Measurements from ENCODE around the gene ABCA2.
A peak's percentile ranks its signal among the peaks of the same experiment; 100 is the strongest.

ABCA2 gene

GRCh38 chr9:136980669-136981478 lies 47.2 kb downstream of the ABCA2 start:
- no peak for TF ChIP-seq CTCF (IDR thresholded peaks at IDR 0.05; ENCODE audit: borderline replicate concordance, control extremely low read depth, extremely low read depth, insufficient read depth, missing control alignments)
- in situ Hi-C loops (cut with MboI; ENCODE audit: low sequenced_read_pairs, unreplicated experiment), result no loop called here
- DNase-seq (ENCODE audit: low spot score), result no peak

DNA sequence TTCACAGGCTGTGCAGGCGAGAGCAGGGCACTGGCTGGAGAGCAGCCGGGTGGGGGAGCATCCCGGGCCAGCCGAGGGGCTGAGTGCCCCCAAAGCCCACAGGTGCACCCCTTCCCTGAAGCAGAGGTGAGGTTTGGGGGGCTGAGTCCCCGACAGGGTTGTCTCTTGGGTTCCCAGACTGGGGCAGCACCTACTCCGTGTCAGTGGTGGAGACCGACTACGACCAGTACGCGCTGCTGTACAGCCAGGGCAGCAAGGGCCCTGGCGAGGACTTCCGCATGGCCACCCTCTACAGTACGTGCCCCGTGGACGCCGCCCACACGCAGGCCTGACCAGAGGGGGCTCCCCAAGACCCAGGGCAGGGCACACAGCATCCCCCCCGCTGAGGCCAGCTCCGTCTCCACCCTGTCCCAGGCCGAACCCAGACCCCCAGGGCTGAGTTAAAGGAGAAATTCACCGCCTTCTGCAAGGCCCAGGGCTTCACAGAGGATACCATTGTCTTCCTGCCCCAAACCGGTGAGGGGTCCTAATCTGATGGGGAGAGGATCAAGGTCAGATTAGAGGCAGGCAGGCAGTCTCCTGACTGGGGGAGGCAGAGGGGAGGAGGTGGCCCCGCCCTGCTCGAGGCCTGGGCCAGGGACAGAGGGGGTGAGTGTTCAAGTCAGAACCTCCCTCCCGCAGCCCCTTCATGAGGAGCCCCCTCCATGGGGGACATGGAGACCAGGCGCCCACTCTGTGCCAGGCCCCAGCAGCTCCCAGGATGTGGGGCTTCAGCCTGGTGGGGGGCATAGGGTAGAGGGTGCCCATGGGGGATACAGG lies 48.1 kb downstream of the ABCA2 start:
- no peak for DNase-seq (ENCODE audit: low spot score)
- in situ Hi-C loops (cut with MboI; ENCODE audit: low sequenced_read_pairs, unreplicated experiment), result no loop called here
- no peak for TF ChIP-seq CTCF (IDR thresholded peaks at IDR 0.05; ENCODE audit: borderline replicate concordance, control extremely low read depth, extremely low read depth, insufficient read depth, missing control alignments)

DNA sequence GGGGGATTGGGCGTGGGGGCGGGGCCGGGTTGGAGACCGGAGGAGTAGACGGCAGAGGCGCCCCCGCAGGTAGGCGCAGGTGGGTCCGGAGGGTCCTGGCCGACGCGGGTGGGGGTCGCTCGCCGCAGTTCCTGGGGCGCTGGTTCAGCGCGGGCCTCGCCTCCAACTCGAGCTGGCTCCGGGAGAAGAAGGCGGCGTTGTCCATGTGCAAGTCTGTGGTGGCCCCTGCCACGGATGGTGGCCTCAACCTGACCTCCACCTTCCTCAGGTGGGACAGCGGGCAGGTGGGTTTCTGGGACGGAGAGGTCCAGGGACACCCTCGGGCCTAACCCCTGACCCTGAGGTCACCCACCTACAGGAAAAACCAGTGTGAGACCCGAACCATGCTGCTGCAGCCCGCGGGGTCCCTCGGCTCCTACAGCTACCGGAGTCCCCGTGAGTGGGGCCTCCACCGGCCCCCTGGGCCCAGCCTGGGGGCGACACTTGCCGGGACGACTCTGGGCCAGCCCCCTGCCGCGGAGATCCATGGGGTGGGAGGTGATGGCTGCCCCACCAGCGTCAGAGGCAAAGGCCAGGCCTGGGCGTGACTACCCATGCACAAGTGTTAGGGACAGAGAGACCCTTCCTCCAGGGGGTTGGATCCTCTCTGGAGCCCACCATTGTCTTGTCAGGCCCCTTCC lies 49.0 kb downstream of the ABCA2 start:
- TF ChIP-seq CTCF (IDR thresholded peaks at IDR 0.05; ENCODE audit: borderline replicate concordance, control extremely low read depth, extremely low read depth, insufficient read depth, missing control alignments), result no peak
- DNase-seq (ENCODE audit: low spot score), result no peak
- in situ Hi-C loops (cut with MboI; ENCODE audit: low sequenced_read_pairs, unreplicated experiment), result no loop called here

DNA sequence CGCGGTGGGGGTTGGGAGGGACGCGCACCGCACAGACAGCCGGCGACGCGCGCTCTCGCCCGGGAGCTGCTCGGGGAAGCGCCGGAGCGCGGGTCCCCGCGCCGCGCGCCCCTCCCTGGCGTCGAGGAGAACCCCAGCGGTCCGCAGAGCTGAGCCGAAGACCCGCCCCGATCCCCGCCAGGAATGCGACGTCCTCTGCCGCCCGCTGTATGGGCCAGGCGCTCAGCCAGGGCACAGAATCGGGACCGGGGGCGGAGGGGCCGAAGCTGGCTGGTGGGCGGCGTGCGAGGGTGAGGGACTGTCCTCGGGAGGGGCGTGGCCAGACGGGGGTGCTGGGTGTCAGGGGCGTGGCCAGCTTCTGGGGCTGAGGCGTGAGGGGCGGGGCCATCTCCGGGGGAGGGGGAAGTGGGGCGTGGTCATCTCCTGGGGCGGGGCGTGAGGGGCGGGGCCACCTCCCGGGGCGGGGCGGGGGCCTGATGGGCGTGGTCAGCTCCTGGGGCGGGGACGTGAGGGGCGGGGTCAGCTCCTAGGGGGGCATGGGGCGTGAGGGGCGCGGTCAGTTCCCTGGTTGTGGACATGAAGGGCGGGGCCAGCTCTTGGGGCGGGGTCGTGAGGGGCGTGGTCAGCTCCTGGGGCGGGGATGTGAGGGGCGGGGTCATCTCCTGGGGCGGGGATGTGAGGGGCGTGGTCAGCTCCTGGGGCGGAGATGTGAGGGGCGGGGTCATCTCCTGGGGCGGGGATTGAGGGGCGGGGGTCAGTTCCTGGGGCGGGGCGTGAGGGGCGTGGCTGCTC lies 49.8 kb downstream of the ABCA2 start:
- no peak for TF ChIP-seq CTCF (IDR thresholded peaks at IDR 0.05; ENCODE audit: borderline replicate concordance, control extremely low read depth, extremely low read depth, insufficient read depth, missing control alignments)
- in situ Hi-C loops (cut with MboI; ENCODE audit: low sequenced_read_pairs, unreplicated experiment), result no loop called here
- DNase-seq (ENCODE audit: low spot score), result peak; percentile 90

DNA sequence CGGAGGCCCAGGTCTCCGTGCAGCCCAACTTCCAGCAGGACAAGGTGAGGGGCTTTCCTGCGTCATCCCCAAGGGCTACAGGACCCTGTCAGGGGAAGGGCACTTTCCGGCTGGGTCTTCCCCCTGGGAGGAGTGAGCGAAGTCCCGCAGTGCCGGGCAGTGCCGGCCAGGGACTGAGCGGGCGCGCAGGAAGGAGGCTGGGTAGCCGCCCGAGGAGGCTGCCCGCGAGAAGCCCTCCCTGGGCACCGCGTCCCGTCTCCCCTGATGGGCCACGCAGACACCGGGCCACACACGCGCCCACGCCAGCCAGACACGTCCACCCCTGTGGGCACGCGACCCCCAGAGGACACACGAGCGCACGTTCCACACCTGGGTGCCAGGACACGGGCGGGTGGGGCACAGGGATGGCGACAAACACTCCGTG lies 50.4 kb downstream of the ABCA2 start:
- no peak for TF ChIP-seq CTCF (IDR thresholded peaks at IDR 0.05; ENCODE audit: borderline replicate concordance, control extremely low read depth, extremely low read depth, insufficient read depth, missing control alignments)
- no peak for DNase-seq (ENCODE audit: low spot score)
- in situ Hi-C loops (cut with MboI; ENCODE audit: low sequenced_read_pairs, unreplicated experiment), result no loop called here

DNA sequence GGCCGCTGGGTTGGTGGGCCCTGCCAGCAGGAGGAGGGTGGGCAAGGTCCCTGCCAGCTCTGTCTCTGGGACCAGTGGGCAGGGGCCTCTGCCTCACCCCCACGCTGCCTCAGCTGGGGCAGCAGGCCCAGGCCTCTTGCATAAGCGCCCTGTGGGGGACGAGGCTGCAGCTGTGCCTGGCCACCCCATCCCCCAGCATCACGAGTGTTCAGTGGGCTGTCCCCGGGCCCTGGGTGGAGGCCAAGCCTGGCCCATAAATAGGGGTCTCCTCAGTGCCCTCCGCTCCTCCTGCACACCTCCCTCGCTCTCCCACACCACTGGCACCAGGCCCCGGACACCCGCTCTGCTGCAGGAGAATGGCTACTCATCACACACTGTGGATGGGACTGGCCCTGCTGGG lies 50.8 kb downstream of the ABCA2 start, which contains the start of gene PTGDS:
Gene PTGDS, plus strand, starts transcription at position 282 of the 400 bp plus-strand sequence. Its CDS starts 75 bp downstream, at position 357.
- in situ Hi-C loops (cut with MboI; ENCODE audit: low sequenced_read_pairs, unreplicated experiment), result no loop called here
- DNase-seq (ENCODE audit: low spot score), result no peak
- TF ChIP-seq CTCF (IDR thresholded peaks at IDR 0.05; ENCODE audit: borderline replicate concordance, control extremely low read depth, extremely low read depth, insufficient read depth, missing control alignments), result no peak
